HG03521 (cell line): Measurements from ENCODE around the gene PHKG1.
A peak's percentile ranks its signal among the peaks of the same experiment; 100 is the strongest.
"Not testable (repeated sequence)": the region's sequence is repeated elsewhere in the genome, so short reads cannot be mapped to it uniquely, and the experiment has no call there.

Source experiments
- ATAC-seq: cut with Tn5 transposase; IDR thresholded peaks from one replicate; pipeline ENCODE4 v1.9.1; 2021; ENCODE audit warnings: mild to moderate bottlenecking, moderate library complexity; ENCODE audit not compliant: unreplicated experiment

Gene PHKG1

DNA sequence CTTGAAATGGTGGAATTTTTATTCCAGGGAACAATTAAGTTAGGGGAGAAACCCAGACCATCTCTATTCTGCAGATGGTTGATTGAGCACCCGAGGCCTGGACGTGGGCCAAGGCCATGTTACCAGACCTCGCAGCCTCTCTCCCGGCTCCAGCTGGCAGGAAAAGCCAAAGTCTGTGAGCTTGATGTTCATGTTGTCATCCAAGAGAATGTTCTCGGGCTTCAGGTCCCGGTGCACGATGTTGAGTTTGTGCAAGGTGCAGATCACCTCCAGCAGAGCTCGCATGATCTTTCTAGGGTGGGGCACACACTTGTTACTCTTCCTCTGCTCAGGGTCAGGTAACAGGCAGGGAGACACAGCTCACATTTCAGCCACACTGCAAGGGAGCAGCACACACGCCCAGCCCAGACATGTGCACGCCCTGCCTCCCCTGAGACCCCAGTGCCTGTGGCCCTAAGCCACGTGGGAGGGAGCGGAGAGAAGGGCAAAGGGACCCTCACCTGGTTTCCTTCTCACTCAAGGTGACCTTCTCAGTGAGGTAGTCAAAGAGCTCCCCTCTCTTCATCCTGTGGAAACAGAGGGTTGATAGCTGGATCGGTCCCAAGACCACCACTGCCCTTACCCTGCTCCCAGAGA, 9.5 kb downstream of the PHKG1 start:
- ATAC-seq = no peak

DNA sequence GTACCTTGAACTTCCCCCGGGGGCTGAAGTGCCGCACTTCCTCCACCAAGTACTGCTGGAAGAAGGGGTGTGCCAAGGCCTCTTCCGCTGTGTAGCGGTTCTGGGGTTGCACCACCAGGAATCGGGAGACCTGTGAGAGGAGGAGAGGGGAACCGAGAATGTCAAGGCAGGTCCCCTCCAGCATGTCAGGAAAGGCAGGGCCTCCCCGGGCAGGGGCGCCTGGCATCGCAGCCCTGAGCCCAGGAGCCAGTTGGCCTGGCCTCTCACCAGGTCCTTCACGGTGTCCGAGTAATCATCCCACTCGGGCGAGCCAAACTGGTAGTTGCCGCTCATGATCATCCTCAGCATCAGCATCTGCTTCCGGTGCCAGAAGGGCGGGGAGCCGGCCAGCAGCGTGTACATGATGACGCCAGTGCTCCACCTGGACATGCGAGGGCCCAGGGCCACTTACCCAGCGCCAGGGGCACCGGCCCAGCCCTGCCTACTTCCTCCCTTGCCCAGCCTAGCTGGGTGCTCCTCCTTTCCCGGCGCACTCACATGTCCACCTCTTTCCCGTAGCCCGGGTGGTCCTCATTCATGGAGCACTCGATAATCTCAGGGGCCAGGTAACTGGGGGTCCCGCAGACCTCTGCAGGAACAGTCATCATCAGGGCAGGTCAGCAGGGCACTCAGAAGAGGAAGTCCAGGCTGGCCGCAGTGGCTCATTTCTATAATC, 11.0 kb downstream of the PHKG1 start:
- no peak for ATAC-seq

- not testable (repeated sequence) for ATAC-seq
Measured at GRCh38 chr7:56080726-56081435, 11.9 kb downstream of the PHKG1 start.

DNA sequence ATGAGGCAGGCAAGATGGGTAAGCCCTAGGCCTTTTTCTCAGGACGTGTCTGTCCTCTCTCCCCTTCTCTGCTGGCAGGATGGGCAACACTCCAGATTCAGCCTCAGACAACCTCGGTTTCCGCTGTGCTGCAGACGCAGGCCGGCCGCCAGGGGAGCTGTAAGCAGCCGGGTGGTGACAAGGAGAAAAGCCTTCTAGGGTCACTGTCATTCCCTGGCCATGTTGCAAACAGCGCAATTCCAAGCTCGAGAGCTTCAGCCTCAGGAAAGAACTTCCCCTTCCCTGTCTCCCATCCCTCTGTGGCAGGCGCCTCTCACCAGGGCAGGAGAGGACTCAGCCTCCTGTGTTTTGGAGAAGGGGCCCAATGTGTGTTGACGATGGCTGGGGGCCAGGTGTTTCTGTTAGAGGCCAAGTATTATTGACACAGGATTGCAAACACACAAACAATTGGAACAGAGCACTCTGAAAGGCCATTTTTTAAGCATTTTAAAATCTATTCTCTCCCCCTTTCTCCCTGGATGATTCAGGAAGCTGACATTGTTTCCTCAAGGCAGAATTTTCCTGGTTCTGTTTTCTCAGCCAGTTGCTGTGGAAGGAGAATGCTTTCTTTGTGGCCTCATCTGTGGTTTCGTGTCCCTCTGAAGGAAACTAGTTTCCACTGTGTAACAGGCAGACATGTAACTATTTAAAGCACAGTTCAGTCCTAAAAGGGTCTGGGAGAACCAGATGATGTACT, 13.1 kb downstream of the PHKG1 start:
- no peak for ATAC-seq

DNA sequence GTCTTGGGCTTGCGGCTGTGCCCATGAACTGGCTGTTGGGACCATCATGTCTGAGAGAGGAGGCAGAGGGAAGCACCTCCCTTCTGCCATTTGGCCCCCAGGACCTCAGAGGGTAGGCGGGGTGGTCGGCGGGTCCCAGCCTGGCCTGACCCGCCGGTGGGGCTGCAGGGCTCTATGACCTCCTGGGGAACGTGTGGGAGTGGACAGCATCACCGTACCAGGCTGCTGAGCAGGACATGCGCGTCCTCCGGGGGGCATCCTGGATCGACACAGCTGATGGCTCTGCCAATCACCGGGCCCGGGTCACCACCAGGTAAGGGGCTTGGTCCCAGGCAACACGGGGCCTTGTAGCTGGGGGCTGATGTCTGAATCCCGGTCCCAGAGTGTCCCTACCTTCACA, 14.6 kb downstream of the PHKG1 start:
- ATAC-seq = no peak

DNA sequence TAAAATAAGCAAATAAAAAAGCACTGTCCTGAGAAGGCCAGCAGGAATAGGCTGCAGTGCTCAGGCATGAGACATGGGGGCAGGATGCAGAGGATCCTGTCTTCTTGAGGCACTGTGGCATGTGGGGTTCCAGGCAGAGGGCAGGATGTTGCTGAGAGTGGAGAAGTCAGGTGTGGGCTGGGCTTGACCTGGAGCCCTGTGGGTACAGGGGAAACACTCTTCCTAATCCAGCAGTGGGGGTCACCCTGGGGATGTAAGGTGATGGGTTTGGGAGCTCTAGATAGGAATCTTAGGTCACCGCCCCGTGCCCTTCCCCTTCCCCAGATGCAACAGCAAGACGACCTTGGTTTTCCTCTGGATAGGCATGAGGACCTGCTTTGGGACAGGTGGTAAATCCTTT, 15.1 kb downstream of the PHKG1 start:
- no peak for ATAC-seq

GRCh38 chr7:56074371-56074791, 18.4 kb downstream of the PHKG1 start:
- ATAC-seq = peak; percentile 94

- not testable (repeated sequence) for ATAC-seq
Measured at GRCh38 chr7:56066376-56066775, 26.4 kb downstream of the PHKG1 start.

- ATAC-seq = peak; percentile 87
Measured at GRCh38 chr7:56063882-56064625, 28.7 kb downstream of the PHKG1 start, which contains the start of gene SUMF2. TSS of gene SUMF2 (plus strand) at chr7:56064286. CDS start at chr7:56064312, 26 bp downstream.

GRCh38 chr7:56063500-56063881, 29.3 kb downstream of the PHKG1 start:
- no peak for ATAC-seq

- no peak for ATAC-seq
Measured at GRCh38 chr7:56062382-56062781, 30.4 kb downstream of the PHKG1 start.

DNA sequence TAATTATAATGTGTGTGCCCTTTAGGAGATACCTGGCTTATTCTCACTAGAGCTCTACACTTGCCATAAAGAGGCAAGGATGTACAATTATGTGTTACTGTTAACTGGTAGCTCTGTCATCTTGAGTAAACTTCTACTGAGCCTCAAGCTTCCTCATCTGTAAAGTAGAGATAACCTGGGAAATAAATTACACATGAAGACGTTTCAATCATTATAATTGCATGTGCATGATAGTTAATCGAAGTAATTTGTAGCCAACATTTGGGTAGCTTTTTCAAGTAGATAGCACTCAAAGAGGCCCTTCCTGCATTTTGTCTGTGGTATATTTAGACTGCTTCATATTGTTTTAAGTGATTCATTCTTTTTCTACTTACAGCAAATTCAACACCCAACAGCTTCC, 38.8 kb downstream of the PHKG1 start:
- ATAC-seq = no peak

GRCh38 chr7:56053379-56053778, 39.4 kb downstream of the PHKG1 start:
- ATAC-seq = no peak

DNA sequence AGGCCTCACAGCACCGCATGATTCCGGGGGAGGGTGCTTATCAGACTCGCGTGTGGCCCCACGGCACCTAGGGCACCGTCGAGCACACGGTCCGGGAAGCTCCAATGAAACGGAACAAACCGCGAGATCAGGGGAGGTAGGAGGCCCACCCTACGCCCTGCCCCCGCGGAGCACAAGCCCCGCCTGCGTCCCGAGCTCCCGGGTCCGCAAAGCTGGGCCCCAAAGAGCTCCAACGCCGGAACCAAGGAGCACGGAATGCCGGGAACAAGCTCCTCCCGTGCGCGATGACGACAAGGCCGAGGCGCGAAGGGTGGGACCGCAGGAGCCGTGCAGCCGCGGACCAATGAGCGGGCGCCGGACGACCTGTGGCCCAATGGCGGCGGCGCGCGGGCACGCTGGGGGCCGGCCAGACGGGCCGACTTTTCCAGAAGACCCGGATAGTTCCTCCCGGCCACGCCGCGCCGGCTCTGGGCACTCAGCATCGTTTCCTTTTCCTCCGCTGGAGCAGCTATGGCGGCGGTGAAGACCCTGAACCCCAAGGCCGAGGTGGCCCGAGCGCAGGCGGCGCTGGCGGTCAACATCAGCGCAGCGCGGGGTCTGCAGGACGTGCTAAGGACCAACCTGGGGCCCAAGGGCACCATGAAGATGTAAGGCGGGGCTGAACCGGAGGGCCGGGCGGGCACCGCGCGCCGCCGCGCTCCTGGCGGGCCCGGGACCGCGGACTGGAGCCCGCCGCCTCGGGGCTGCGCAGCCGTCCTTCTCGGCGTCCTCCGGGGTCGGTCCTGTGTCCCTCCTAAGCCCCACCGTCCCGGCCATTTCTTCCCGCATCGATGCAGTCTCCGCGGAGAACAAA, 41.2 kb downstream of the PHKG1 start, which contains the start of the genes CCT6A and PSPH:
Gene CCT6A (plus strand): TSS at position 427 of the 853 bp plus-strand sequence. CDS start 84 bp downstream, at position 511.
Gene PSPH (minus strand): TSS at position 106 of the 853 bp plus-strand sequence. CDS start 30,232 bp downstream, outside the sequence.
- peak; percentile 98 for ATAC-seq

GRCh38 chr7:56051053-56051338, 41.8 kb downstream of the PHKG1 start:
- ATAC-seq = no peak

DNA sequence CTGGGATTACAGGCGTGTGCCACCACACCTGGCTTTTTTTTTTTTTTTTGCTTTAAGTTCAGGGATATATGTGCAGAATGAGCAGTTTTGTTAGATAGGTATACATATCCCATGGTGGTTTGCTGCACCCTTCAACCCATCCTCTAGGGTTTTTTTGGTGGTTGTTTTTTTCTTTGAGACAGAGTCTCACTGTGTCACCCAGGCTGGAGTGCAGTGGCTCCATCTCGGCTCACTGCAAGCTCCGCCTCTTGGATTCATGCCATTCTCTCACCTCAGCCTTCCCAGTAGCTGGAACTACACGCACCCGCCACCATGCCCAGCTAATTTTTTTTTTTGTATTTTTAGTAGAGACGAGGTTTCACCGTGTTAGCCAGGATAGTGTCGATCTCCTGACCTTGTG, 44.0 kb downstream of the PHKG1 start:
- ATAC-seq = not testable (repeated sequence)

DNA sequence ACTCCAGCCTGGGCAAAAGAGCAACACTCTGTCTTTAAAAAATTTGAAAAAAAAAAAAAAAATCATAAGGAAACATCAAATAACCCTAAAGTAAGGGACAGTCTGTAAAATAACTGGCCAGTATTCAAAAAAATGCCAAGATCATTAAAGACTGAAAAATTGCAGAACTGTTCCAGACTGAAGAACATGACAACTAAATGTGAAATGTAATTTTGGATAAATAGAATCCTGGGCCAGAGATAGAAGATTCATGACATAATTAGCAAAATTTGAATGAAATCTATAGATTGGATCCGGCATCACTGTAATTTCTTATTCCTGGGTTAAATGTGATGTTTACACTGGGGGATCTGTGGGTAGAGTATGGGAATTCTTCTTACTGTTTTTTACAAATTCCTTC, 44.5 kb downstream of the PHKG1 start:
- ATAC-seq = no peak

DNA sequence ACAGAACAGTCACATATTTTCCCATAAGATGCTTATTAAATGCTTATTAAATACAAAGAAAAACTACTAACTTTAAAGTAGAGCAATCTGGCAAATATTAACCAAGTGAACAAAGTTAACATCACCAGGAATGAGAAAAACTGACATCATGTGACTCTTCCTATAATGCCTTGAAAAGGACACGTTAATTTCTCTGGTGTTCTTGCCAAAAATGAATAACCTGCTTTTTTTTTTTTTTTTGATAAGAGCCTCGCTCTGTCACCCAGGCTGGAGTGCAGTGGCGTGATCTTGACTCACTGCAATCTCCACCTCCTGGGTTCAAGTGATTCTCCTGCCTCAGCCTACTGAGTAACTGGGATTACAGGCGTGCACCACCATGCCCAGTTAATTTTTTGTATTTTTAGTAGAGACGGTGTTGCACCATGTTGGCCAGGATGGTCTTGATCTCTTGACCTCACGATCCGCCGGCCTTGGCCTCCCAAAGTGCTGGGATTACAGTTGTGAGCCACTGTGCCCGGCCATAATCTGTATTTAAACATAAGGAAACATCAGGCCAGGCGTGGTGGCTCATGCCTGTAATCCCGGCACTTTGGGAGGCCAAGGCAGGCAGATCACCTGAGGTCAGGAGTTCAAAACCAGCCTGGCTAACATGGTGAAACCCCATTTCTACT, 45.2 kb downstream of the PHKG1 start:
- ATAC-seq = not testable (repeated sequence)
